Dedifferentiated amniotic fluid mesenchymal stem cell (primary cell): Measurements from ENCODE around the gene ANKRD34A.
A peak's percentile ranks its signal among the peaks of the same experiment; 100 is the strongest.
"Not testable (repeated sequence)": the region's sequence is repeated elsewhere in the genome, so short reads cannot be mapped to it uniquely, and the experiment has no call there.

Experiments used
- DNase-seq: peaks from one replicate; pipeline ENCODE4 v3.0.0-alpha.2; 2016; ENCODE audit errors: extremely low spot score

Gene ANKRD34A

DNA sequence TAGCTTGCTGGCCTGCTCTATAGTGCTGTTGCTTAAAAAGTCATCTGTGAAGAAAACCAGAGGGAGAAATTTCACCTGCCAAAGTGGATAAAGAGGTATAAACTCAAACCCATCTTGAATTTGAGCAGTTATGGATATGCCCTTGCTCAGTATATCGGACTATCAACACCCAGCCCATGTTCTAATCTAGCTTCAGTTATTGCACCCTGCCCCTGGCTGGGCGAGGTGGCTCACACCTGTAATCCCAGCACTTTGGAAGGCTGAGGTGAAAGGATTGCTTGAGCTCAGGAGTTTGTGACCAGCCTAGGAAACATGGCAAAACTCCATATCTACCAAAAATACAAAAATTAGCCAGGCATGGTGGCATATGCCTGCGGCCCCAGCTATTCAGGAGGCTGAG lies 19.8 kb downstream of the ANKRD34A start:
- DNase-seq = no peak

GRCh38 chr1:145942871-145943270 lies 21.5 kb downstream of the ANKRD34A start:
- DNase-seq = no peak

GRCh38 chr1:145942405-145942804 lies 22.0 kb downstream of the ANKRD34A start:
- DNase-seq = no peak

DNA sequence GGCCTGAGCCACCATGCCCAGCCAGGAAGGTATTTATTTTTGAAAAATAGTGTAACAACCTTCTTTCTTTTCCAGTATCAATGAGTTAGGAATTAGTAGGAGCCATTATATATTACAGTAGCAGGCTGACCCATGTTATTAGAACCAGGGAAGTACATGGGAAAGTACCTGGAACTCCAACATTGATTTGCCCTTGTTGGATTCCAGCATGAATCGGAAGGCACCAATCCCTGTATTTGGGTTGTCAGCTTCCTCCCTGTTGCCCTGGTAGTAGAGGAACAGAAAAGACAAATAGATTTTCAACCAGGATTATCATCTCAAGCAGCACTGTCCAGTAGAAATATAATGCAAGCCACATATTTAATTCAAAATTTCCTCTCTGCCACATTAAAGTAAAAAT lies 26.9 kb downstream of the ANKRD34A start:
- no peak for DNase-seq

DNA sequence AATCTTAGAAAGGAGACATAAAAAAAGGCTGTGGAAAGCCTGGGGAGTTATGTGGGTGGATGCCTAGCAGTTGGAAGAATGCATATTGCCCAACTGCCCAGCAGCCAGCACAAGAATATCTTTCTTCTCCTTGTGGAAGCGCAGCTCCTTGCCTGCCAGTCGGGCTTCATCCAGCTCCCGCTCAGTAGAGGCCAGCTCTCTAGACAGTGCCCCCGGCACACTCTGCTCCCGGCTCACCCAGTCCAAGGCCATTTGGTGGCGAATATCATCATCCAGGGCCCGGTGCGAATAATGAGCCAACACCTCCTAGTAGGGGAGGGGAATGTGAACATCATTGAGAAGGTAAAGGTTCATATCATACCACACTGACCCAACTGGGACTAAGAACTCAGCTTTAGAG lies 28.1 kb downstream of the ANKRD34A start:
- DNase-seq = no peak

DNA sequence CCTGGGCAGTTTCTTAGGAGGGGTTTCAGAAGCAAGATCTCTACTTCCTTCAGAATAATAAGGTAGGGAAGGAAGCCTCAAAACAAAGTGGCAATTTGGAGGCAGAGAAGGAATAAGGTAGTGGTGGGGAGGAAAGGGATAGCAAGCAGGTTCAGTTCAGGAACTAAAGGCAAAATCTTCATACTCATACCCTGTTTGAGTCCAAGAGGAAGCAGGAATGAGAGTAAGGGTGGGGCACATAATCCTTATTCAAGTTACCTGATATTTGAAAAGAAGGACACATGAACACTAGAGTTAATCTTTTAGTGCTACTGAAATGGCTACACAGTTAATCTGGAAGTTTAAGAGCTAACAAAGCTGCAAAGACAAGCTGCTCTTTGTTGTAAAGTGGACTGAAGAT lies 28.7 kb downstream of the ANKRD34A start:
- DNase-seq = no peak

DNA sequence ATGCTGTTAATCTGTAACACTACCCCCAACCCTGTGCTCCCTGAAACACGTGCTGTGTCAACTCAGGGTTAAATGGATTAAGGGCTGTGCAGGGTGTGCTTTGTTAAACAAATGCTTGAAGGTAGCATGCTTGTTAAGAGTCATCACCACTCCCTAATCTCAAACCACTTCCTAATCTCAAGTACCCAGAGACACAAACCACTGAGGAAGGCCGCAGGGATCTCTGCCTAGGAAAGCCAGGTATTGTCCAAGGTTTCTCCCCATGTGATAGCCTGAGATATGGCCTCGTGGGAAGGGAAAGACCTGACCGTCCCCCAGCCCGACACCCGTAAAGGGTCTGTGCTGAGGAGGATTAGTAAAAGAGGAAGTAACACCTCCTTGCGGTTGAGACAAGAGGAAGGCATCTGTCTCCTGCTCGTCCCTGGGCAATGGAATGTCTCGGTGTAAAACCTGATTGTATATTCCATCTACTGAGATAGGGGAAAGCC lies 31.8 kb downstream of the ANKRD34A start:
- DNase-seq = not testable (repeated sequence)

GRCh38 chr1:145927916-145928643 lies 36.3 kb downstream of the ANKRD34A start:
- DNase-seq = no peak

GRCh38 chr1:145927063-145927886 lies 37.1 kb downstream of the ANKRD34A start, which contains the start of gene RBM8A:
TSS of gene RBM8A (minus strand) at chr1:145927484. CDS start at chr1:145927426, 58 bp downstream.
- peak; percentile 99 for DNase-seq

- DNase-seq = no peak
These were observed 37.7 kb downstream of the ANKRD34A start for GRCh38 chr1:145926686-145927062.

DNA sequence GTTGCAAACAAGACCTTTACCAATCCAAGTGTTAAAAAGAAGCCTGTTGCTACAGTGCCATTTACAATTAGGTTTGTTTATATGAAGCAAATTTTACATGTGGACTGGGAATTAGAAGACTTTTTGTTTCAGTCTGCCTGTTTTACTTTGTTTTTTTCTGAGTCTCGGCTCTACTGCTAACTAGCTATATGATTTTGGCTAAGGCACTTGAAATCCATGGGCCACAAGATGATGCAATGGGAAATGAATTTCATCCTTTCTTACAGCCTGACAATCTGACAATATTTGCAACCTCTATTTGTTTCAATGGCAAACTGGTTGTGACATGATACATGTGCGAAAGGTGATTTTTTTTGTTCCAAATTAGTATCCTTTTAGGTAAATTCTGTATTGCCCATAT lies 42.1 kb downstream of the ANKRD34A start:
- DNase-seq = peak; percentile 46

- not testable (repeated sequence) for DNase-seq
These were observed 44.1 kb downstream of the ANKRD34A start for GRCh38 chr1:145920297-145920696.

DNA sequence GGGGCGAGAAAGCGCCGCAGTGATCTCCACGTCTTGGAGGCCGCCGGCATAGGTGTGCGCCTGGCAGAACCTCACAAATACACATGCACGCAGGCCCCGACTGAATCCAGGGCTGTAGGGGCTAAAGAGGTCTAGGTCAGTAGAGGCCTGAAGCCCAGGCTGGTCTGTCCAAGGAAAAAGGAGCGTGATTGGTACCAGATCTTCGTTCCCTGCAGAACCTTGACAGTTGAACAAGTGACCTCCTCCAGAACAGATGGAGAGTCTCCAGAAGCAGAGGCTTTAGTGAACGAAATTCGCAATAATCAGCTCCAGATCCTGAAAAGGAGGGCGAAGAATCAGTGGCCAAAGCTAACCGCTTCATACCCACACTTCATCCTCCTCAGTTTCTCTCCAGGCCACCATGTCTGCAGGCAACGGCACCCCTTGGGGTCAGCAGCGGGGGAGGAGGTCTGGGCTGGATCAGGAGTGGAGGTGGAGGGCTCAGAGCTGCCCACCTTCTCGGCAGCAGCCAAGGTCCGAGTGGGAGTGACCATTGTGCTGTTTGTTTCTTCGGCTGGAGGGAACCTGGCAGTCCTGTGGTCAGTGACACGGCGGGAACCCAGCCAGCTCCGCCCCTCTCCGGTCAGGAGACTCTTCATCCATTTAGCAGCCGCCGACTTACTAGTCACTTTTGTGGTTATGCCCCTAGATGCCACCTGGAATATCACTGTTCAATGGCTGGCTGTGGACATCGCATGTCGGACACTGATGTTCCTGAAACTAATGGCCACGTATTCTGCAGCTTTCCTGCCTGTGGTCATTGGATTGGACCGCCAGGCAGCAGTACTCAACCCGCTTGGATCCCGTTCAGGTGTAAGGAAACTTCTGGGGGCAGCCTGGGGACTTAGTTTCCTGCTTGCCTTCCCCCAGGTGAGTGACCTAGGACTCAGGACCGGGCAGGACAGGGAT lies 45.1 kb downstream of the ANKRD34A start:
- DNase-seq = no peak

DNA sequence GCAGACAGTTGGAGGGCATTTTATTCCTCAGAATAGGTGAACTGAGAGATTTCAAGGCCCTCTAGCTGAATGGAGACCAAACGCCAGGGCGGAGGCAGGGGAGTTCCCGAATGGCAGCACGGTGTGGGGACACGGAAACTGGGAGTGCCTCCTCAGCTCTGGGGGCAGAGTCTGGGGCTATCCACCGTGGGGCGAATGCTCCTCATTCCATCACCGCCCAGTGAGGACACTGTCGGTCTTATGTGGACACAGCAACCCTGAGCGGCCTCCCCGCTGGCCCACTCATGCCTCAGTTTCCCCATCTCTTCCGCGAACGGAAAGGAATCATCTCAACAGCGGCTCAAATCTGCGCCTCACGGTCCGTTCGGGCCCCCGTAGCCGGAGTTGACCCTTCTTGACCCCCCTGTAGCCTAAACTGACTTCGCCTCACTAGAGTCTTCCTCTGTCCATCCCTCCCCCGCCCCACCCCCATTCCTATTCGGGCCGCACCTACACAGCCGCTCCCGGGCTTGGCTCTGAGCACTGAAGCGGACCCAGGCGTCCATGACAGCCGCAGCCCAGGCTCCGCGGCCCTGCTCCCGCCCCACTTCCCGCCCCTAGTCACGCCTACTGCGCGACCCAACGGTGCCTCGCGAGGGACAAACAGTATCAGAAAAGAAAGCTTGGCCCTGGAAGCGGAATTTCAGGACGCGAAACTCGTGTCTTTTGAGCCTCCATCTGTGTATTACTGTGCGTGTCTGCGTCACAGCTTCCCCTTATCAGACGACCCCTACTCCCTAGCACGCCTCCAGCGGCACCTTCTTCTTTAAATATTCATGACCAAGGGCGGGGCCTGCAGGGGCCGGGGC lies 46.0 kb downstream of the ANKRD34A start, which contains the start of gene PEX11B:
Gene PEX11B (minus strand): TSS at position 574 of the 848 bp plus-strand sequence. CDS start 29 bp downstream, at position 545.
- DNase-seq = peak; percentile 77

- no peak for DNase-seq
These were observed 46.8 kb downstream of the ANKRD34A start for GRCh38 chr1:145917595-145917994.

DNA sequence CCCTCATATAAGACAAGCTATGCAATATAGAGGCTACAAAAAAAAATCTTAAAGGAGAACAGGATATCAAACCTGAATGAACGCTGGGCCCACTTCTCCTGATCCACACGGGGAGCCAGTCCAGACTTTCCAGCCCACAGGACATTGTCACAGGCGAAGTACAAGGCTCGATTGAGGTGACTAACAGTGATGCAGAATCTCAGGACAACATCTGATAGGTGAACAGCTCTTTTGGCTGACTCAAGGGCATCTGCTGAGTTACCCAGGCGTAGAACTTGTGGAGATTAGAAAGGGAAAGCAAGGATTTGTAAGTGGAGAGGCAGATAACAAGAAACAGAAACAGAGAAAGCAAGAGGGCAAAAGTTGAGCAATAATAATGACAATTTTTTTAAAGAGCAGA lies 47.6 kb downstream of the ANKRD34A start:
- no peak for DNase-seq

DNA sequence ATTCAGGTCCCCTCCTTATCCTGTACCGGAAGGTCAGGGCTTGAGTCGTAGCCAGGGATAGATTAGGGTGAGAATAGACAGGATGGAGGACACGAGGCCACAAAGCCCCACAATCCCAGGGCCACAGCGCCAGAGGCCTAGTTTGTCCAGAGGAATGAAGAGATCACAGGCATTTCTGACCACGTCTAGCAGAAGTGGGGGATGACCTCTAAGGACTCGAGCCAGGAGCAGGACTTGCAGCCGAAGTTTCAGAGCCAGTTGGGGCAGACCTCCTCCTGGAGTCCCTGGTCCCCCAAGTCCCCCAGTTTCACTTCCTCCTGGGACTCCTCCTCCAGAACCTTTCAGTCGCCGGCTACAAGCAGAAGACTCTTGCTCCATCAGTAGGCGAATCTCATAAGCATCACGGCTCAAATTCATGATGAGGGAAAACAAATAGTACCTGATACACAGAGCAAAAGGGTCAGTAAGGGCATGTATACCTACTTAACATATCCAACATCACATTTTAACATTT lies 52.2 kb downstream of the ANKRD34A start:
- DNase-seq = no peak
